OCI-LY7 (cell line): ENCODE results near the gene ARHGAP24. TPM values are rescaled to one million over a fixed set of nuclear protein-coding genes. Genes with fewer than 3 reads are reported as not detected.
"Not testable (repeated sequence)": the region's sequence is repeated elsewhere in the genome, so short reads cannot be mapped to it uniquely, and the experiment has no call there.

Experiments
- BruUV-seq: library from RNA; stranded (reverse); fragments of 400-500 nt; replicated peaks from 2 replicates; lab custom pipeline; 2021; lab: Mats Ljungman, UMichigan
- CTCF ChIA-PET: fragments of 300-600 bp; sonication (Branson Sonifier 250); formaldehyde crosslinking; loops from one replicate; lab custom pipeline; 2022; ENCODE audit warnings: antibody characterized with exemption; ENCODE audit not compliant: unreplicated experiment; lab: Charles Lee
- POLR2A ChIA-PET: fragments of 300-600 bp; sonication (Branson Sonifier 250); formaldehyde crosslinking; loops from one replicate; lab custom pipeline; 2022; ENCODE audit warnings: antibody characterized with exemption; lab: Charles Lee
- DNase-seq: peaks from one replicate; pipeline ENCODE4 v3.0.0-alpha.2; 2015; ENCODE audit warnings: low spot score
- H2AFZ ChIP-seq: fragments of 200-600 bp; sonication (generic), shearing (Covaris generic); 2 replicates; pipeline ENCODE4 v1.6.1; 2014; ENCODE audit warnings: mild to moderate bottlenecking, antibody characterized with exemption, low read length, moderate library complexity
- H3K27ac ChIP-seq: fragments of 200-600 bp; sonication (generic); 2 replicates; pipeline ENCODE4 v1.5.1; 2014; ENCODE audit warnings: mixed run types, low read depth, mild to moderate bottlenecking, moderate library complexity, low read length, inconsistent platforms; ENCODE audit not compliant: poor library complexity, severe bottlenecking
- H3K36me3 ChIP-seq: fragments of 200-600 bp; sonication (generic); 2 replicates; pipeline ENCODE4 v1.6.1; 2014; ENCODE audit warnings: mild to moderate bottlenecking, antibody characterized with exemption, low read length, moderate library complexity, mixed read lengths; ENCODE audit not compliant: insufficient read depth
- H3K4me1 ChIP-seq: fragments of 200-600 bp; sonication (generic); 2 replicates; pipeline ENCODE4 v1.5.1; 2014; ENCODE audit warnings: mild to moderate bottlenecking, low read length; ENCODE audit not compliant: insufficient read depth, poor library complexity, severe bottlenecking
- H3K4me2 ChIP-seq: fragments of 200-600 bp; sonication (generic); 2 replicates; pipeline ENCODE4 v1.6.1; 2014; ENCODE audit warnings: mild to moderate bottlenecking, low read length
- H3K4me3 ChIP-seq: fragments of 200-600 bp; sonication (generic); 2 replicates; pipeline ENCODE4 v1.5.1; 2014; ENCODE audit warnings: mild to moderate bottlenecking, low read depth, low read length; ENCODE audit not compliant: poor library complexity, severe bottlenecking
- H3K79me2 ChIP-seq: fragments of 200-600 bp; sonication (generic); 2 replicates; pipeline ENCODE4 v1.6.1; 2016; ENCODE audit warnings: low read depth, mild to moderate bottlenecking, low read length, moderate library complexity, mixed read lengths; ENCODE audit not compliant: insufficient read depth
- H3K9me2 ChIP-seq: fragments of 200-600 bp; sonication (generic); 2 replicates; pipeline ENCODE4 v1.6.1; 2016; ENCODE audit warnings: mild to moderate bottlenecking, low read length, mixed read lengths; ENCODE audit not compliant: insufficient read depth
- H3K9me3 ChIP-seq: fragments of 200-600 bp; sonication (generic); 2 replicates; pipeline ENCODE4 v1.6.1; 2014; ENCODE audit warnings: mild to moderate bottlenecking, mixed run types, low read length, mixed read lengths
- H4K20me1 ChIP-seq: fragments of 200-600 bp; sonication (generic); 2 replicates; pipeline ENCODE4 v1.6.1; 2014; ENCODE audit warnings: mild to moderate bottlenecking, antibody characterized with exemption, low read length, moderate library complexity, mixed read lengths; ENCODE audit not compliant: insufficient read depth
- EZH2phosphoT487 ChIP-seq: fragments of 200-600 bp; sonication (generic); IDR thresholded peaks from 2 replicates; pipeline ENCODE4 v1.6.1; 2018; ENCODE audit warnings: low read depth, borderline replicate concordance, mild to moderate bottlenecking, mixed run types, antibody characterized with exemption, low read length, moderate library complexity, mixed read lengths
- intact Hi-C: fragments of 100-400 bp; cut with micrococcal nuclease; formaldehyde crosslinking; loops from one replicate; pipeline ENCODE4 v1.10.0; 2022; ENCODE audit not compliant: unreplicated experiment
- total RNA-seq, 2 experiments: library from RNA; depleted of rRNA in 1 of 2; stranded (reverse); fragments of >200 nt in 1 of 2; shearing (Covaris generic) in 1 of 2; gene quantifications; 2 replicates each; pipeline ENCODE4 v1.2.3, GENCODE V29; 2014 to 2022
- TF ChIP-seq, protein P1 (sequence below): fragments of 200-600 bp; sonication (generic); conservative IDR thresholded peaks from 2 replicates; pipeline ENCODE4 v1.5.1; 2014; ENCODE audit warnings: mild to moderate bottlenecking, antibody characterized with exemption, low read length, moderate library complexity, mixed read lengths

The ARHGAP24 gene
- total RNA-seq, 2 experiments from 2014 or later: 0.88 to 4.4 TPM

DNA sequence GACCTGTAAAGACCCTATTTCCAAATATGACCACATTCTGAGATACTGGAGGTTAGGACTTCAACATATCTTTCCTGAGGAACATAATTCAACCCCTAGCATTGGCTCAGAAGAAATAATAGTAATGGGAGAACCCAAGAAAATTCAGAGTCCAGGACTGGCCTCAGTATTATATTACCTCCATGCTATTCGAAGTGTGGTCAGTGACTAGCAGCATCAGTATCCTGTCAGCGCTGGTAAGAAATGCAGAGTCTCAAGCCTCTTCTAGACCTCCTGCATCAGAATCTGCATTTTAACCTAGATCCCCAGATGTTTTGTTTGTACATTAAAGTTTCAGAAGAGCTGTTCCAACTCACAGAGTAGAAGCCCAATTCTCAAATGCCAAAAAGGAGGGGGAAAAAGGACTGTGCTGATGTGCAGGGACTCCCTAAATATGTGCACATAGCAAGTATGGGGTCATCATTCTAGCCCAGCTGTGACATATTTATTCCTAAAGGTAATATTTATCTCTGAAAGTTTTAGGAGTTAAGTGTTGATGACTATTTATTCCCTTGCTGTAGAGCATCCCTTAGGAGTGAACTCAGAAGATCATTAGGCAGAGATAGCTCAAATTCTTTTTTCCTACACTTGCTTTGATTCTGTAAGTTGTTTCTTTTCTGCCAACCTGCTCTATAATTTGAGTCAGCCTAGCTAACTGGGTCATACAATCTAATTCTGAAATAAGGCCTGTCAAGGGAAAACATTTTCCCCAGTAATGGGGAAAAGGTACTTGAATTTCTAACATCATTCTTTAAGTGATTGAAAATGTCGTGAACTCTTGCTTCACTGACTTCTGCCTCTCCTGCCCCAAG lies 361.9 kb downstream of the ARHGAP24 start:
- intact Hi-C loops: no loop called here
- Histone ChIP-seq H3K4me1 (no peaks in the 10 kb centered on the region), H3K9me3 (no peaks in the 10 kb centered on the region), H4K20me1 (no peaks in the 10 kb centered on the region), H3K36me3 (no peaks in the 10 kb centered on the region), H3K4me2 (no peak overlapping the region), H3K4me3 (no peak overlapping the region), H2AFZ (no peak overlapping the region), H3K9me2 (no peaks in the 10 kb centered on the region), H3K27ac (no peak overlapping the region), H3K79me2 (no peaks in the 10 kb centered on the region)
- DNase-seq: no peak
- CTCF ChIA-PET: no interaction called here
- POLR2A ChIA-PET: interaction anchor here (0.6 kb wide), 1 partner anchor 657 kb away, joined by 4 read pairs; no protein-coding TSS in a partner anchor
- TF ChIP-seq, protein P1, sequence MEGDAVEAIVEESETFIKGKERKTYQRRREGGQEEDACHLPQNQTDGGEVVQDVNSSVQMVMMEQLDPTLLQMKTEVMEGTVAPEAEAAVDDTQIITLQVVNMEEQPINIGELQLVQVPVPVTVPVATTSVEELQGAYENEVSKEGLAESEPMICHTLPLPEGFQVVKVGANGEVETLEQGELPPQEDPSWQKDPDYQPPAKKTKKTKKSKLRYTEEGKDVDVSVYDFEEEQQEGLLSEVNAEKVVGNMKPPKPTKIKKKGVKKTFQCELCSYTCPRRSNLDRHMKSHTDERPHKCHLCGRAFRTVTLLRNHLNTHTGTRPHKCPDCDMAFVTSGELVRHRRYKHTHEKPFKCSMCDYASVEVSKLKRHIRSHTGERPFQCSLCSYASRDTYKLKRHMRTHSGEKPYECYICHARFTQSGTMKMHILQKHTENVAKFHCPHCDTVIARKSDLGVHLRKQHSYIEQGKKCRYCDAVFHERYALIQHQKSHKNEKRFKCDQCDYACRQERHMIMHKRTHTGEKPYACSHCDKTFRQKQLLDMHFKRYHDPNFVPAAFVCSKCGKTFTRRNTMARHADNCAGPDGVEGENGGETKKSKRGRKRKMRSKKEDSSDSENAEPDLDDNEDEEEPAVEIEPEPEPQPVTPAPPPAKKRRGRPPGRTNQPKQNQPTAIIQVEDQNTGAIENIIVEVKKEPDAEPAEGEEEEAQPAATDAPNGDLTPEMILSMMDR: no peak
- no peak for TF ChIP-seq EZH2phosphoT487
- no TSS peak for BruUV-seq

DNA sequence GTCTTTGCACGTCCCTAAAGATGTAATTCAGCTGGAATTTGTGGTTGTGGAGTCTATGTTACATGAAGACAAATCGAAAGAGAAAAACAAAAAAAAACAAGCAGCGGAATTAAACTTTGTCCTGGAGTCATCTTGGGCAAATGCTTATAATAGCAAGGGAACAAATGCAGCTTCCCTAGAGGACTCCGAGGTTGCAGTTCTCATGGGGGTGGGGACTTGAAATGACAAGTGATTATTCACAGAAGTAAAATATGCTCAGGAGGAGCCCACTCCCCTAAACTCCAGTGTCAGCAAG lies 362.4 kb downstream of the ARHGAP24 start:
- Histone ChIP-seq H2AFZ (no peak overlapping the region), H4K20me1 (no peaks in the 10 kb centered on the region), H3K9me3 (no peaks in the 10 kb centered on the region), H3K79me2 (no peaks in the 10 kb centered on the region), H3K27ac (no peak overlapping the region), H3K4me2 (no peak overlapping the region), H3K36me3 (no peaks in the 10 kb centered on the region), H3K9me2 (no peaks in the 10 kb centered on the region), H3K4me3 (no peak overlapping the region), H3K4me1 (no peaks in the 10 kb centered on the region)
- intact Hi-C loops: no loop called here
- TF ChIP-seq, protein P1: no peak
- TF ChIP-seq EZH2phosphoT487: no peak
- no TSS peak for BruUV-seq
- POLR2A ChIA-PET: interaction anchor here (0.6 kb wide), 1 partner anchor 658 kb away, joined by 4 read pairs; no protein-coding TSS in a partner anchor
- CTCF ChIA-PET: no interaction called here
- DNase-seq: no peak

DNA sequence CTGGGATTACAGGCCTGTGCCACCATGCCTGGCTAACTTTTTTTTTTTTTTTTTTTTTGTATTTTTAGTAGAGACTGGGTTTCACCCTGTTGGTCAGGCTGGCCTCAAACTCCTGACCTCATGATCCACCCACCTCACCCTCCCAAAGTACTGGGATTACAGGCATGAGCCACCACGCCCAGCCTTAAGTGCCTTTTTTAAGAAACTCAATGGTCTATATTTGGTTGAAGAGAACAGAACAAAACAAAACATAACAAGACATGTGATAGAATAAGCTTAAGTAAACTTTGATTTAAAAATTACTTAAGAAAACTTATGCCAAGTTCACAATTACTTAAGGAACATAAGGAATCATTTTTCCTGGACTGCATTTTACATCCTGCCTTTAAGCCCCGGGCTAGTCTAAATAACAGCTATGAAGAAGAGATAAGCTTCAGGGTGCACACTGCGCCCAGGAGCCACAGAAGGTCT lies 365.1 kb downstream of the ARHGAP24 start:
- H2AFZ ChIP-seq, H3K27ac ChIP-seq, H3K79me2 ChIP-seq, H4K20me1 ChIP-seq, CTCF ChIA-PET, H3K9me2 ChIP-seq, H3K4me3 ChIP-seq, intact Hi-C loops, DNase-seq, H3K9me3 ChIP-seq, H3K36me3 ChIP-seq, BruUV-seq, H3K4me1 ChIP-seq, H3K4me2 ChIP-seq: not testable (repeated sequence)
- POLR2A ChIA-PET: interaction anchor here (1.1 kb wide), 1 partner anchor 12 kb away, joined by 4 read pairs; no protein-coding TSS in a partner anchor
